Measurements from ENCODE around the gene CCDC146. TPM values are rescaled to one million over a fixed set of nuclear protein-coding genes. Genes with fewer than 3 reads are reported as not detected.
"Not testable (repeated sequence)": the region's sequence is repeated elsewhere in the genome, so short reads cannot be mapped to it uniquely, and the experiment has no call there.

CCDC146 gene, protein sequence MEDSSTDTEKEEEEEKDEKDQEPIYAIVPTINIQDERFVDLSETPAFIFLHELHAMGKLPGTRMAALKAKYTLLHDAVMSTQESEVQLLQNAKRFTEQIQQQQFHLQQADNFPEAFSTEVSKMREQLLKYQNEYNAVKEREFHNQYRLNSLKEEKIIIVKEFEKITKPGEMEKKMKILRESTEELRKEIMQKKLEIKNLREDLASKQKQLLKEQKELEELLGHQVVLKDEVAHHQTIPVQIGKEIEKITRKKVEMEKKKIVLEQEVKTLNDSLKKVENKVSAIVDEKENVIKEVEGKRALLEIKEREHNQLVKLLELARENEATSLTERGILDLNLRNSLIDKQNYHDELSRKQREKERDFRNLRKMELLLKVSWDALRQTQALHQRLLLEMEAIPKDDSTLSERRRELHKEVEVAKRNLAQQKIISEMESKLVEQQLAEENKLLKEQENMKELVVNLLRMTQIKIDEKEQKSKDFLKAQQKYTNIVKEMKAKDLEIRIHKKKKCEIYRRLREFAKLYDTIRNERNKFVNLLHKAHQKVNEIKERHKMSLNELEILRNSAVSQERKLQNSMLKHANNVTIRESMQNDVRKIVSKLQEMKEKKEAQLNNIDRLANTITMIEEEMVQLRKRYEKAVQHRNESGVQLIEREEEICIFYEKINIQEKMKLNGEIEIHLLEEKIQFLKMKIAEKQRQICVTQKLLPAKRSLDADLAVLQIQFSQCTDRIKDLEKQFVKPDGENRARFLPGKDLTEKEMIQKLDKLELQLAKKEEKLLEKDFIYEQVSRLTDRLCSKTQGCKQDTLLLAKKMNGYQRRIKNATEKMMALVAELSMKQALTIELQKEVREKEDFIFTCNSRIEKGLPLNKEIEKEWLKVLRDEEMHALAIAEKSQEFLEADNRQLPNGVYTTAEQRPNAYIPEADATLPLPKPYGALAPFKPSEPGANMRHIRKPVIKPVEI
- total RNA-seq (2016; rRNA removed; fragmentation: Illumina TruSeq; extraction: Trizol) (1.2 and 2.4 TPM in 2 replicates), polyA plus RNA-seq (2011; rRNA removed) (4.1 and 5.3 TPM in 2 replicates), polyA minus RNA-seq (2011; rRNA and poly(A)+ RNA removed; ENCODE audit: low replicate concordance) (0.98 and 2.6 TPM in 2 replicates), Bru-seq, nascent RNA (percentile 48 among the genes with signal in this experiment), BruChase-seq, experiment 1, labeled RNA remaining after a 6-hour chase (percentile 59 among the genes with signal in this experiment), BruChase-seq, experiment 2, labeled RNA remaining after a 2-hour chase (percentile 61 among the genes with signal in this experiment)
- total RNA-seq (2016; cell fraction: cytosol; rRNA removed; fragmentation: Illumina TruSeq; extraction: Trizol; ENCODE audit: low read depth), result 3.6 and 4.8 TPM in 2 replicates
- total RNA-seq (2016; cell fraction: insoluble cytoplasmic fraction; rRNA removed; fragmentation: Illumina TruSeq; extraction: Trizol), result 1.1 and 1.8 TPM in 2 replicates
- 2.4 and 2.8 TPM in 2 replicates for total RNA-seq (2016; cell fraction: membrane; rRNA removed; fragmentation: Illumina TruSeq; extraction: Trizol)
- total RNA-seq (2016; cell fraction: nucleus; rRNA removed; fragmentation: Illumina TruSeq; extraction: Trizol), result 3.0 and 3.7 TPM in 2 replicates
- 1.2 and 2.0 TPM in 2 replicates for polyA plus RNA-seq (2011; cell fraction: cytosol; rRNA removed)
- 10.6 and 11.4 TPM in 2 replicates for polyA plus RNA-seq (2011; cell fraction: nucleus; rRNA removed)
- 3.8 and 5.8 TPM in 2 replicates for polyA plus RNA-seq (2012)
- 0.16 and 0.34 TPM in 2 replicates for polyA plus RNA-seq (2016; cell fraction: cytosol; fragmentation: Illumina TruSeq; extraction: Trizol; ENCODE audit: low read depth)
- polyA plus RNA-seq (2016; cell fraction: insoluble cytoplasmic fraction; fragmentation: Illumina TruSeq; extraction: Trizol; ENCODE audit: low read depth), result 1.1 and 1.4 TPM in 2 replicates
- 0.46 and 0.97 TPM in 2 replicates for polyA plus RNA-seq (2016; cell fraction: membrane; fragmentation: Illumina TruSeq; extraction: Trizol; ENCODE audit: low read depth)
- 7.8 and 8.0 TPM in 2 replicates for polyA plus RNA-seq (2016; cell fraction: nucleus; fragmentation: Illumina TruSeq; extraction: Trizol; ENCODE audit: insufficient read depth, low read depth)
- polyA minus RNA-seq (2011; cell fraction: cytosol; rRNA and poly(A)+ RNA removed), result 0.18 and 0.99 TPM in 2 replicates
- 8.2 and 11.3 TPM in 2 replicates for polyA minus RNA-seq (2011; cell fraction: nucleus; rRNA and poly(A)+ RNA removed)
- long read RNA-seq, experiment 1, result 0 reads
- long read RNA-seq, experiment 2, result 0 reads

- intact Hi-C loops (cut with micrococcal nuclease; ENCODE audit: unreplicated experiment), result loop anchor here (1.0 to 5.0 kb wide), 2 partner anchors 125 to 210 kb away; no protein-coding TSS in a partner anchor
- CTCF ChIA-PET (ENCODE audit: low intra/inter-chr PET ratio, low total read pairs); BruUV-seq (replicated peaks); H3K9me3 ChIP-seq (ENCODE audit: low read length); H3K79me2 ChIP-seq (ENCODE audit: insufficient read depth, low read length); H3K27me3 ChIP-seq (ENCODE audit: control insufficient read depth in 1 of 2, insufficient read depth in 2 of 2, low read length in 2 of 2); H3K36me3 ChIP-seq (replicated peaks in 1 of 2; ENCODE audit: control insufficient read depth in 1 of 2, insufficient read depth in 2 of 2, low read length in 2 of 2); H4K20me1 ChIP-seq (ENCODE audit: insufficient read depth, low read length); H2AFZ ChIP-seq (ENCODE audit: low read length); TF ChIP-seq SOX6 (IDR thresholded peaks at IDR 0.05); ATF7 (CRISPR knock-in tag; IDR thresholded peaks at IDR 0.05): not testable (repeated sequence)
- Histone ChIP-seq H3K27ac (ENCODE audit: extremely low read length, insufficient read depth, low read length) (peak within 1 kb of the TSS; percentile 70), H3K9ac (ENCODE audit: insufficient read depth, low read depth, low read length) (peak within 1 kb of the TSS; percentile 68), H3K4me3 (replicated peaks in 1 of 3; ENCODE audit: insufficient read depth in 1 of 3, low read depth in 2 of 3, low read length in 3 of 3) (peak within 1 kb of the TSS; percentile 73 to 89 (median 74)), H3K4me2 (ENCODE audit: low read depth, low read length) (peak within 1 kb of the TSS; percentile 76), H3K4me1 (ENCODE audit: insufficient read depth, low read length) (peaks cover 13% of the 10 kb centered on the region)
- in situ Hi-C loops (cut with HindIII; ENCODE audit: extremely low pct_ligation_motif_present, low pct_unique_long_range_greater_than_20kb), result loop anchor here (10.0 kb wide), 1 partner anchor 123 kb away; no protein-coding TSS in a partner anchor
- 0% methylated on average over 20 of the region's 50 CpGs for WGBS (ENCODE audit: low lambda C conversion rate)
- POLR2A ChIA-PET, result interaction anchor here (0.6 to 1.1 kb wide), 3 partner anchors 124 to 519 kb away, joined by 3 to 5 read pairs (median 4); no protein-coding TSS in a partner anchor
- peak; percentile 91 for FAIRE-seq
- DNase-seq (ENCODE audit: low spot score), result peak; percentile 100
- peak; percentile 98 for ATAC-seq
- TF ChIP-seq GLI4 (CRISPR knock-in tag; IDR thresholded peaks at IDR 0.05; ENCODE audit: borderline replicate concordance) (peak; percentile 37; the same call in 1 of the 2 replicates), GATAD1 (CRISPR knock-in tag; IDR thresholded peaks at IDR 0.05) (peak; percentile 90), SOX6 (CRISPR knock-in tag; IDR thresholded peaks at IDR 0.05) (peak; percentile 40; the same call in 1 of the 2 replicates), ETV5 (CRISPR knock-in tag; IDR thresholded peaks at IDR 0.05; ENCODE audit: borderline replicate concordance) (0 out of 2 replicates have a peak, but pooled peaks have one; percentile 24), ATF7 (IDR thresholded peaks at IDR 0.05) (0 out of 2 replicates have a peak, but pooled peaks have one; percentile 8), ZNF142 (CRISPR knock-in tag; IDR thresholded peaks at IDR 0.05) (peak; percentile 53; the same call in 1 of the 2 replicates), KMT2A (CRISPR knock-in tag; IDR thresholded peaks at IDR 0.05) (peak; percentile 61; the same call in 1 of the 2 replicates)
Observed at GRCh38 chr7:77121860-77122681, at the start of gene CCDC146. Gene CCDC146 (plus strand): TSS chr7:77122615. CDS start chr7:77167669, 45,054 bp downstream.
